ENCODE results near the gene NEK3. TPM values are rescaled to one million over a fixed set of nuclear protein-coding genes. Genes with fewer than 3 reads are reported as not detected.
"Not testable (repeated sequence)": the region's sequence is repeated elsewhere in the genome, so short reads cannot be mapped to it uniquely, and the experiment has no call there.

The NEK3 gene
- total and polyA plus RNA-seq, 11 donors: 2.3 to 10.7 (median 5.8) TPM

- H3K27me3 ChIP-seq: no peaks in the 10 kb centered on the region
- WGBS, 4 donors: 92 to 97% (median 95%) methylated on average over 2 of the region's 2 CpGs
- DNase-seq: no peak
- no peak overlapping the region for H3K4me3 ChIP-seq
- TF ChIP-seq CTCF (IDR thresholded peaks at IDR 0.05) (no peak), POLR2A (IDR thresholded peaks at IDR 0.05) (no peak)
- ATAC-seq: no peak
- no peaks in the 10 kb centered on the region for H3K9me3 ChIP-seq
- H3K36me3 ChIP-seq: no peaks in the 10 kb centered on the region
- H3K4me1 ChIP-seq: no peaks in the 10 kb centered on the region
- H3K27ac ChIP-seq: no peak overlapping the region
- intact Hi-C loops (cut with DNase I): no loop called here
Observed at GRCh38 chr13:52096062-52096461, 63.3 kb downstream of the NEK3 start.

- DNase-seq: no peak
- 91 to 97% (median 96%) methylated on average over 2 of the region's 2 CpGs for WGBS, 4 donors
- Histone ChIP-seq H3K9me3 (no peaks in the 10 kb centered on the region), H3K4me1 (no peaks in the 10 kb centered on the region), H3K36me3 (no peaks in the 10 kb centered on the region), H3K27ac (no peak overlapping the region), H3K27me3 (no peaks in the 10 kb centered on the region), H3K4me3 (no peak overlapping the region)
- intact Hi-C loops (cut with DNase I): no loop called here
- no peak for ATAC-seq
- TF ChIP-seq POLR2A (IDR thresholded peaks at IDR 0.05) (no peak), CTCF (IDR thresholded peaks at IDR 0.05) (no peak)
Observed at GRCh38 chr13:52092087-52092486, 67.3 kb downstream of the NEK3 start.

- no peak for DNase-seq
- Histone ChIP-seq H3K36me3 (no peaks in the 10 kb centered on the region), H3K27me3 (no peaks in the 10 kb centered on the region), H3K9me3 (no peaks in the 10 kb centered on the region), H3K4me1 (no peaks in the 10 kb centered on the region), H3K27ac (no peak overlapping the region), H3K4me3 (no peak overlapping the region)
- intact Hi-C loops (cut with DNase I): no loop called here
- TF ChIP-seq CTCF (IDR thresholded peaks at IDR 0.05): no peak
- TF ChIP-seq POLR2A (IDR thresholded peaks at IDR 0.05): no peak
- ATAC-seq: no peak
- WGBS, 4 donors: 53 to 58% (median 55%) methylated on average over 2 of the region's 2 CpGs
Observed at GRCh38 chr13:52091473-52091872, 67.9 kb downstream of the NEK3 start.

GRCh38 chr13:52085421-52085820 lies 74.0 kb downstream of the NEK3 start:
- Histone ChIP-seq H3K4me1 (no peaks in the 10 kb centered on the region), H3K4me3 (no peak overlapping the region), H3K27me3 (no peaks in the 10 kb centered on the region), H3K9me3 (no peaks in the 10 kb centered on the region), H3K36me3 (no peaks in the 10 kb centered on the region), H3K27ac (no peak overlapping the region)
- TF ChIP-seq CTCF (IDR thresholded peaks at IDR 0.05) (no peak), POLR2A (IDR thresholded peaks at IDR 0.05) (no peak)
- ATAC-seq: no peak
- intact Hi-C loops (cut with DNase I): no loop called here
- DNase-seq: no peak
- 89 to 94% (median 91%) methylated on average over 2 of the region's 2 CpGs for WGBS, 4 donors

GRCh38 chr13:52084981-52085380 lies 74.4 kb downstream of the NEK3 start:
- ATAC-seq; H3K4me1 ChIP-seq; H3K4me3 ChIP-seq; H3K36me3 ChIP-seq; intact Hi-C loops (cut with DNase I); H3K9me3 ChIP-seq; H3K27me3 ChIP-seq; DNase-seq; H3K27ac ChIP-seq: not testable (repeated sequence)
- WGBS, 4 donors: 88 to 95% (median 90%) methylated on average over 3 of the region's 3 CpGs
